Keratinocyte (primary cell): ENCODE results near the gene DGCR8. TPM values are rescaled to one million over a fixed set of nuclear protein-coding genes. Genes with fewer than 3 reads are reported as not detected.

Experiments
- DNase-seq: peaks from one replicate; pipeline ENCODE4 v3.0.0-alpha.2; 2011; ENCODE audit warnings: low read depth, missing footprints, low spot score
- FAIRE-seq: peaks from 2 replicates; lab custom pipeline; 2011; peaks lifted over from hg19 to GRCh38; lab: Jason Lieb, UNC
- H2AFZ ChIP-seq: 2 replicates; pipeline ENCODE4 v1.6.0; 2012; ENCODE audit warnings: low read length, control low read depth, inconsistent platforms; ENCODE audit not compliant: control insufficient read depth
- H3K27ac ChIP-seq: 2 replicates; pipeline ENCODE4 v1.5.1; 2011; ENCODE audit warnings: low read length; ENCODE audit not compliant: control insufficient read depth, insufficient read depth
- H3K27me3 ChIP-seq: 3 replicates; pipeline ENCODE4 v1.6.0; 2011; ENCODE audit warnings: low read length; ENCODE audit not compliant: control insufficient read depth, insufficient read depth; ENCODE audit errors: extremely low read depth
- H3K36me3 ChIP-seq, 2 experiments: 2 replicates in 1 of 2; 3 replicates in 1 of 2; pipeline ENCODE4 v1.5.1; 2011; ENCODE audit warnings: low read length in 2 of 2, mild to moderate bottlenecking in 1 of 2; ENCODE audit not compliant: control insufficient read depth in 2 of 2, insufficient read depth in 2 of 2; ENCODE audit errors: extremely low read depth in 1 of 2
- H3K4me1 ChIP-seq: 3 replicates; pipeline ENCODE4 v1.5.1; 2011; ENCODE audit warnings: low read length; ENCODE audit not compliant: control insufficient read depth, insufficient read depth; ENCODE audit errors: extremely low read depth
- H3K4me2 ChIP-seq: 3 replicates; pipeline ENCODE4 v1.6.0; 2011; ENCODE audit warnings: low read depth, low read length; ENCODE audit not compliant: control insufficient read depth, insufficient read depth; ENCODE audit errors: extremely low read depth
- H3K4me3 ChIP-seq, 3 experiments: fragments of 200-600 bp in 1 of 3; sonication (generic) in 1 of 3; 2 replicates in 2 of 3; 3 replicates in 1 of 3; pipeline ENCODE4 v1.5.1; 2011 to 2016; ENCODE audit warnings: low read length in 3 of 3, mild to moderate bottlenecking in 3 of 3, control low read depth in 2 of 3, inconsistent platforms in 1 of 3, low read depth in 1 of 3, mixed read lengths in 1 of 3, mixed run types in 1 of 3, moderate library complexity in 1 of 3; ENCODE audit not compliant: control insufficient read depth in 2 of 3, insufficient read depth in 2 of 3; ENCODE audit errors: extremely low read depth in 1 of 3
- H3K79me2 ChIP-seq: 2 replicates; pipeline ENCODE4 v1.6.0; 2012; ENCODE audit warnings: low read length; ENCODE audit not compliant: control insufficient read depth, insufficient read depth
- H3K9ac ChIP-seq: 3 replicates; pipeline ENCODE4 v1.6.0; 2011; ENCODE audit warnings: low read length; ENCODE audit not compliant: control insufficient read depth, insufficient read depth; ENCODE audit errors: extremely low read depth
- H3K9me1 ChIP-seq: 3 replicates; pipeline ENCODE4 v1.6.0; 2011; ENCODE audit warnings: low read length; ENCODE audit not compliant: control insufficient read depth, insufficient read depth; ENCODE audit errors: extremely low read depth
- H3K9me3 ChIP-seq: 2 replicates; pipeline ENCODE4 v1.5.1; 2012; ENCODE audit warnings: low read depth, low read length; ENCODE audit not compliant: control insufficient read depth
- H4K20me1 ChIP-seq: 3 replicates; pipeline ENCODE4 v1.6.0; 2011; ENCODE audit warnings: low read length; ENCODE audit not compliant: control insufficient read depth, insufficient read depth; ENCODE audit errors: extremely low read depth
- CTCF ChIP-seq, 3 experiments: IDR thresholded peaks in 1 of 3; conservative IDR thresholded peaks in 1 of 3; optimal IDR thresholded peaks in 1 of 3; 2 replicates in 2 of 3; 3 replicates in 1 of 3; pipeline versions ENCODE3 to v1.5.1; 2011; ENCODE audit warnings: low read length in 3 of 3, mild to moderate bottlenecking in 3 of 3, moderate library complexity in 2 of 3, control low read depth in 1 of 3, inconsistent platforms in 1 of 3; ENCODE audit not compliant: insufficient read depth in 2 of 3; ENCODE audit errors: extremely low read depth in 1 of 3
- EZH2 ChIP-seq: IDR thresholded peaks from one replicate; pipeline ENCODE4 v1.6.1; 2012; ENCODE audit warnings: inconsistent platforms, mild to moderate bottlenecking, low read length, moderate library complexity
- dilution Hi-C: fragments of 300-500 bp; cut with MboI; formaldehyde crosslinking; loops from one replicate; pipeline ENCODE4 v1.7.0; 2020; ENCODE audit warnings: low sequenced_read_pairs; ENCODE audit not compliant: extremely low pct_ligation_motif_present
- polyA plus RNA-seq, 5 experiments: library from polyadenylated mRNA; depleted of rRNA in 3 of 5; stranded (reverse) in 3 of 5; stranded (forward) in 1 of 5; unstranded in 1 of 5; fragments of >200 nt; gene quantifications; 1 replicate in 1 of 5; 2 replicates in 3 of 5; 3 replicates in 1 of 5; pipeline versions ENCODE4 v1.2.1 to v1.2.3, GENCODE V29; 2011 to 2012; ENCODE audit warnings: missing spikeins in 2 of 5, low read depth in 1 of 5, low replicate concordance in 1 of 5

The DGCR8 gene
- polyA plus RNA-seq, 1 donor (not counting 4 experiments of a cell fraction or from before 2014, with no cell fraction given): 17.2 TPM

GRCh38 chr22:20146777-20147176 is 66.7 kb downstream of the DGCR8 start:
- no peak for TF ChIP-seq CTCF (optimal IDR thresholded peaks at IDR 0.05 in 1 of 3, IDR thresholded peaks at IDR 0.05 in 1 of 3, conservative IDR thresholded peaks at IDR 0.05 in 1 of 3; ENCODE audit: extremely low read depth in 1 of 3, insufficient read depth in 2 of 3, low read length in 3 of 3)
- TF ChIP-seq EZH2: no peak
- no peaks in the 10 kb centered on the region for H3K9me3 ChIP-seq
- no peaks in the 10 kb centered on the region for H3K27me3 ChIP-seq
- H3K4me2 ChIP-seq: no peak overlapping the region
- dilution Hi-C loops: no loop called here
- no peak overlapping the region for H3K4me3 ChIP-seq
- no peak overlapping the region for H3K9ac ChIP-seq
- H3K36me3 ChIP-seq: peaks cover 0 to 9% of the 10 kb centered on the region in 2 experiments
- FAIRE-seq (no peak), DNase-seq (no peak)
- H3K79me2 ChIP-seq: no peaks in the 10 kb centered on the region
- no peaks in the 10 kb centered on the region for H3K4me1 ChIP-seq
- H2AFZ ChIP-seq: no peak overlapping the region
- no peaks in the 10 kb centered on the region for H3K9me1 ChIP-seq
- no peak overlapping the region for H3K27ac ChIP-seq
- no peaks in the 10 kb centered on the region for H4K20me1 ChIP-seq

- H3K4me1 ChIP-seq: no peaks in the 10 kb centered on the region
- no peak overlapping the region for H3K9ac ChIP-seq
- no peak for DNase-seq
- no peak overlapping the region for H3K4me2 ChIP-seq
- no peak overlapping the region for H3K27ac ChIP-seq
- no peak overlapping the region for H2AFZ ChIP-seq
- no peaks in the 10 kb centered on the region for H3K79me2 ChIP-seq
- dilution Hi-C loops: no loop called here
- H3K9me3 ChIP-seq: no peaks in the 10 kb centered on the region
- peaks cover 0 to 7% of the 10 kb centered on the region in 2 experiments for H3K36me3 ChIP-seq
- no peaks in the 10 kb centered on the region for H3K9me1 ChIP-seq
- no peak for FAIRE-seq
- no peaks in the 10 kb centered on the region for H4K20me1 ChIP-seq
- TF ChIP-seq EZH2: no peak
- TF ChIP-seq CTCF (optimal IDR thresholded peaks at IDR 0.05 in 1 of 3, IDR thresholded peaks at IDR 0.05 in 1 of 3, conservative IDR thresholded peaks at IDR 0.05 in 1 of 3; ENCODE audit: extremely low read depth in 1 of 3, insufficient read depth in 2 of 3, low read length in 3 of 3): no peak
- H3K27me3 ChIP-seq: no peaks in the 10 kb centered on the region
- no peak overlapping the region for H3K4me3 ChIP-seq
Observed at GRCh38 chr22:20147237-20147988, 67.4 kb downstream of the DGCR8 start.
